H9 (cell line): ENCODE data around the gene ZBTB48. TPM values are rescaled to one million over a fixed set of nuclear protein-coding genes. Genes with fewer than 3 reads are reported as not detected.

ENCODE experiments used
- DNase-seq: peaks from one replicate; pipeline ENCODE4 v3.0.0-alpha.2; 2017
- H2AFZ ChIP-seq: one replicate; pipeline ENCODE4 v1.6.1; 2013; ENCODE audit warnings: mild to moderate bottlenecking, low read length, control low read depth, moderate library complexity
- H2AK5ac ChIP-seq: 2 replicates; pipeline ENCODE4 v1.6.1; 2013; ENCODE audit warnings: low read length, control low read depth, mixed read lengths; ENCODE audit not compliant: insufficient read length
- H2BK120ac ChIP-seq: one replicate; pipeline ENCODE4 v1.6.1; 2013; ENCODE audit warnings: low read depth, mild to moderate bottlenecking, low read length, control low read depth, inconsistent platforms; ENCODE audit not compliant: poor library complexity, severe bottlenecking
- H2BK12ac ChIP-seq: 2 replicates; pipeline ENCODE4 v1.6.1; 2013; ENCODE audit warnings: low read length, control low read depth, mixed read lengths, low read depth; ENCODE audit not compliant: insufficient read length
- H2BK15ac ChIP-seq: 2 replicates; pipeline ENCODE4 v1.6.1; 2013; ENCODE audit warnings: low read depth, low read length, control low read depth
- H2BK20ac ChIP-seq: one replicate; pipeline ENCODE4 v1.6.1; 2013; ENCODE audit warnings: low read depth, mild to moderate bottlenecking, low read length, control low read depth, inconsistent platforms; ENCODE audit not compliant: poor library complexity, severe bottlenecking
- H2BK5ac ChIP-seq: 2 replicates; pipeline ENCODE4 v1.6.1; 2013; ENCODE audit warnings: low read length, control low read depth, mixed read lengths; ENCODE audit not compliant: insufficient read length
- H3K14ac ChIP-seq: 2 replicates; pipeline ENCODE4 v1.6.1; 2013; ENCODE audit warnings: low read length, control low read depth; ENCODE audit not compliant: insufficient read depth
- H3K18ac ChIP-seq: 2 replicates; pipeline ENCODE4 v1.6.1; 2013; ENCODE audit warnings: low read depth, mild to moderate bottlenecking, mixed read lengths, low read length, control low read depth; ENCODE audit not compliant: insufficient read length
- H3K23ac ChIP-seq: 2 replicates; pipeline ENCODE4 v1.6.1; 2013; ENCODE audit warnings: low read length, control low read depth, mixed read lengths, low read depth; ENCODE audit not compliant: insufficient read length
- H3K23me2 ChIP-seq: 2 replicates; pipeline ENCODE4 v1.6.1; 2013; ENCODE audit warnings: low read depth, mild to moderate bottlenecking, mixed read lengths, low read length, control low read depth; ENCODE audit not compliant: insufficient read length, poor library complexity, severe bottlenecking
- H3K27ac ChIP-seq: 2 replicates; pipeline ENCODE4 v1.5.1; 2013; ENCODE audit warnings: low read length, control low read depth, mixed read lengths, low read depth; ENCODE audit not compliant: insufficient read length
- H3K27me3 ChIP-seq: 2 replicates; pipeline ENCODE4 v1.6.1; 2013; ENCODE audit warnings: low read length, control low read depth, inconsistent platforms; ENCODE audit not compliant: insufficient read depth
- H3K4ac ChIP-seq: 2 replicates; pipeline ENCODE4 v1.6.1; 2013; ENCODE audit warnings: low read depth, mild to moderate bottlenecking, control low read depth, inconsistent platforms, low read length, moderate library complexity
- H3K4me1 ChIP-seq: 2 replicates; pipeline ENCODE4 v1.6.1; 2013; ENCODE audit warnings: low read length, control low read depth, inconsistent platforms; ENCODE audit not compliant: insufficient read depth
- H3K4me2 ChIP-seq: 2 replicates; pipeline ENCODE4 v1.6.1; 2013; ENCODE audit warnings: low read length, control low read depth, mixed read lengths; ENCODE audit not compliant: insufficient read length, insufficient read depth
- H3K56ac ChIP-seq: 2 replicates; pipeline ENCODE4 v1.6.1; 2013; ENCODE audit warnings: low read depth, mild to moderate bottlenecking, mixed read lengths, low read length, control low read depth; ENCODE audit not compliant: insufficient read length
- H3K79me1 ChIP-seq: 2 replicates; pipeline ENCODE4 v1.6.1; 2013; ENCODE audit warnings: low read depth, mild to moderate bottlenecking, moderate library complexity, low read length, control low read depth, inconsistent platforms; ENCODE audit not compliant: insufficient read depth, poor library complexity, severe bottlenecking
- H3K79me2 ChIP-seq: 2 replicates; pipeline ENCODE4 v1.6.1; 2013; ENCODE audit warnings: low read length, control low read depth, inconsistent platforms; ENCODE audit not compliant: insufficient read depth
- H3K9ac ChIP-seq: 2 replicates; pipeline ENCODE4 v1.6.1; 2013; ENCODE audit warnings: low read length, control low read depth, mixed read lengths; ENCODE audit not compliant: insufficient read length; ENCODE audit errors: extremely low read depth
- H3K9me3 ChIP-seq: one replicate; pipeline ENCODE4 v1.6.1; 2013; ENCODE audit warnings: low read depth, low read length, inconsistent platforms; ENCODE audit not compliant: control insufficient read depth
- H3T11ph ChIP-seq: one replicate; pipeline ENCODE4 v1.6.1; 2013; ENCODE audit warnings: mild to moderate bottlenecking, low read length, control low read depth, inconsistent platforms
- H4K20me1 ChIP-seq: one replicate; pipeline ENCODE4 v1.6.1; 2013; ENCODE audit not compliant: control insufficient read depth, insufficient read length, insufficient read depth
- H4K5ac ChIP-seq: 2 replicates; pipeline ENCODE4 v1.6.1; 2013; ENCODE audit warnings: low read depth, mild to moderate bottlenecking, mixed read lengths, low read length, control low read depth; ENCODE audit not compliant: insufficient read length
- H4K8ac ChIP-seq: replicated peaks from 2 replicates; pipeline ENCODE4 v1.6.1; 2013; ENCODE audit warnings: low read length, control low read depth, mixed read lengths, low read depth; ENCODE audit not compliant: insufficient read length
- H4K91ac ChIP-seq: 2 replicates; pipeline ENCODE4 v1.6.1; 2013; ENCODE audit warnings: low read depth, mild to moderate bottlenecking, moderate library complexity, mixed read lengths, low read length, control low read depth; ENCODE audit not compliant: insufficient read length
- H3K27ac Mint-ChIP-seq, 3 experiments: 2 replicates in 2 of 3; 3 replicates in 1 of 3; pipeline ENCODE4 v1.8.0; 2020 to 2021; ENCODE audit warnings: mixed read lengths in 3 of 3, mild to moderate bottlenecking in 1 of 3, moderate library complexity in 1 of 3
- H3K27me3 Mint-ChIP-seq: 2 replicates; pipeline ENCODE4 v1.8.0; 2021; ENCODE audit warnings: low read depth, mild to moderate bottlenecking, moderate library complexity, mixed read lengths
- H3K36me3 Mint-ChIP-seq, 3 experiments: 2 replicates in 2 of 3; 3 replicates in 1 of 3; pipeline ENCODE4 v1.8.0; 2020 to 2021; ENCODE audit warnings: low read depth in 3 of 3, mixed read lengths in 3 of 3; ENCODE audit not compliant: insufficient read depth in 1 of 3
- H3K4me1 Mint-ChIP-seq, 2 experiments: 2 replicates each; pipeline ENCODE4 v1.8.0; 2020; ENCODE audit warnings: mixed read lengths in 2 of 2
- H3K4me3 Mint-ChIP-seq, 2 experiments: 2 replicates in 1 of 2; 3 replicates in 1 of 2; pipeline ENCODE4 v1.8.0; 2020 to 2021; ENCODE audit warnings: mild to moderate bottlenecking in 2 of 2, mixed read lengths in 2 of 2, moderate library complexity in 1 of 2
- H3K9me3 Mint-ChIP-seq, 2 experiments: 2 replicates in 1 of 2; 3 replicates in 1 of 2; pipeline ENCODE4 v1.8.0; 2020; ENCODE audit warnings: mild to moderate bottlenecking in 2 of 2, mixed read lengths in 2 of 2, moderate library complexity in 1 of 2
- CTCF ChIP-seq: fragments of 200-600 bp; sonication (generic); conservative IDR thresholded peaks from 3 replicates; pipeline ENCODE4 v1.8.0; 2021; ENCODE audit warnings: antibody characterized with exemption, mild to moderate bottlenecking
- WGBS: extraction: QIAGEN DNeasy Blood & Tissue Kit; methylation state at CpG from one replicate; pipeline ENCODE4 v1.1.7; 2013; ENCODE audit warnings: missing lambda C conversion rate, low lambda C conversion rate, mixed read lengths; ENCODE audit not compliant: insufficient read length; ENCODE audit errors: extremely low coverage; 5-methylcytosine and 5-hydroxymethylcytosine counted together
- total RNA-seq: library from RNA; stranded (reverse); gene quantifications from 2 replicates; pipeline ENCODE4 v1.2.1, GENCODE V29; 2021

The ZBTB48 gene
- total RNA-seq, 1 experiment from 2014 or later = 33.2 TPM

- Histone ChIP-seq H2BK5ac (no peak overlapping the region), H3K27me3 (no peaks in the 10 kb centered on the region), H4K8ac (no peak overlapping the region), H2BK120ac (no peak overlapping the region), H3K14ac (no peak overlapping the region), H3K4me1 (no peaks in the 10 kb centered on the region), H3K9ac (no peak overlapping the region), H2AFZ (no peak overlapping the region), H4K91ac (no peak overlapping the region), H3K9me3 (no peaks in the 10 kb centered on the region), H3K4ac (no peak overlapping the region), H3K27ac (no peak overlapping the region), H3K23me2 (no peaks in the 10 kb centered on the region), H3T11ph (no peak overlapping the region), H4K20me1 (no peaks in the 10 kb centered on the region), H3K4me2 (no peak overlapping the region), H3K56ac (no peak overlapping the region), H2BK15ac (no peak overlapping the region), H2AK5ac (no peak overlapping the region), H3K23ac (no peak overlapping the region), H3K79me2 (no peaks in the 10 kb centered on the region), H2BK12ac (no peak overlapping the region), H3K79me1 (no peaks in the 10 kb centered on the region), H2BK20ac (no peak overlapping the region), H4K5ac (no peak overlapping the region), H3K18ac (no peak overlapping the region)
- Mint-ChIP-seq H3K27me3 (no peaks in the 10 kb centered on the region; the same call in 1 of the 2 replicates), H3K4me1 (no peaks in the 10 kb centered on the region), H3K4me3 (no peak overlapping the region; a peak in 1 of 5 replicates), H3K9me3 (no peaks in the 10 kb centered on the region), H3K36me3 (peaks cover 27 to 85% (median 72%) of the 10 kb centered on the region in 3 experiments), H3K27ac (no peak overlapping the region)
- peak; percentile 55; the same call in 2 of the 3 replicates for TF ChIP-seq CTCF
- WGBS = no CpG with 5 or more reads among the region's 29 CpGs
- DNase-seq = peak; percentile 78
Observed at GRCh38 chr1:6634371-6635052, 54.7 kb downstream of the ZBTB48 start.
